HG03558 (cell line): ENCODE measurements around the gene PDE1A.
"Not testable (repeated sequence)": the region's sequence is repeated elsewhere in the genome, so short reads cannot be mapped to it uniquely, and the experiment has no call there.

ENCODE experiments used
- ATAC-seq: cut with Tn5 transposase; IDR thresholded peaks from one replicate; pipeline ENCODE4 v1.9.1; 2021; ENCODE audit warnings: moderate number of reproducible peaks; ENCODE audit not compliant: unreplicated experiment; ENCODE audit errors: extremely low read depth

Gene PDE1A

GRCh38 chr2:182412858-182413257, 14.0 kb downstream of the PDE1A start:
- ATAC-seq, result no peak

- no peak for ATAC-seq
Observed at GRCh38 chr2:182410120-182410519, 16.7 kb downstream of the PDE1A start.

- no peak for ATAC-seq
Observed at GRCh38 chr2:182406221-182406620, 20.6 kb downstream of the PDE1A start.

DNA sequence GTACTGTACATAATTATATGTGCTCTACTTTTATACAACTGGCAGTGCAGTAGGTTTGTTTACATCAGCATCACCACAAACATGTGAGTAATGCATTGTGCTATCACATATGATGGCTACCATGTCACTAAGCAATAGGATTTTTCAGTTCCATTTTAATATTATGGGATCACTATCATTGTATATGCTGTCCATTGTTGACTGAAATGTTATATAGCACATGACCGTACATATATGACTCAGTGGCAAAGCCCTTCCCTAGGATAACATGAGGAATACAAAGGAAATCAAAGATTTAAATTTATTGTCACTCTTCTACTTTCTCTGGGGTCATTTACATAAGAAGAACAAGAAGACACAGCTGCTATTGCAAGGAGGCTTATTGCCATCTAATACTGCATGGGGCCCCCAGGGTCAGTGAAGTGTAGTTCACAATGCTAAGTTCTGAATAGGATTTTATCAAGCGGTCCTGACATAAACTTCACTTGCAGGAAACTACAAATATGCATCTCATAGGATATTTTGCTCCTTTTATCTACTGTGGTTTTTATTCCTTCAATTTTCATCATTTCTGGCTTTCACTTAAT, 21.8 kb downstream of the PDE1A start:
- ATAC-seq, result no peak

DNA sequence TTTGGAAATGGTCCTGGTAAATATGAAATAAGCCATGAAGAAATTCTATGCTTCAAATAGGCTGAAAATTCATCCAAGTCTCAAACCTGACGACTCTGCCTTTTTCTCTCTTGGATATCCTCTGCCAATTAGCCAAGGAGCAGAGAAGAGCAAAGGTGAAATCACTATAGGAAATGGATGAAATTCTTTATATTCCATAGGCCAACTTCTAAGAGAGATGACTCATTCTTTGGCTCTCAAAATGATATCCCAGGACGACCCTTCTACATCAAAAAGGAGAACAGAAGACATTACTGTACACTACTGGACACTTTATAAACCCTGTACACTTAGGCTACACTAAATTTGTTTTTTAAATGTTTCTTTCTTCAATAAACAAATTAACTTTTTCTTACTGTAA, 22.7 kb downstream of the PDE1A start:
- no peak for ATAC-seq

- no peak for ATAC-seq
Observed at GRCh38 chr2:182393270-182393760, 33.5 kb downstream of the PDE1A start.

DNA sequence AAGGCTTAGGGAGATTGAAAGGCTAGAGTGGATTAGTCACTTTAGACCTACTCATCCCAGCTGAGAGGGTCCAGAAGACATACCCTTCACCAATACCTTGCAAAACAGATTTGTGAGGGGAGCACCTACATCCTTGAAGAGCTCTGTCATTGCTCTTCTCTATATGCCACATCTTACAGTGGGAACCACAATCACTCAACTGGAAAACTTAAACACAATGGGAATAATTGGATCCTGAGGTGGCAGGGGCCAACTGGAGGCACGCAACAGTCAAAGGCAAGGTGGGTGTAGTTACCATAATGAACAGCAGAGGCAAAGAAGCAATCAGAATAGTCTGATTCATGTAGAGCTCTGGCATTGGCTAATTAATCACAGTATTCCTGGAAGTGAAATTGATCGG, 35.4 kb downstream of the PDE1A start:
- no peak for ATAC-seq

DNA sequence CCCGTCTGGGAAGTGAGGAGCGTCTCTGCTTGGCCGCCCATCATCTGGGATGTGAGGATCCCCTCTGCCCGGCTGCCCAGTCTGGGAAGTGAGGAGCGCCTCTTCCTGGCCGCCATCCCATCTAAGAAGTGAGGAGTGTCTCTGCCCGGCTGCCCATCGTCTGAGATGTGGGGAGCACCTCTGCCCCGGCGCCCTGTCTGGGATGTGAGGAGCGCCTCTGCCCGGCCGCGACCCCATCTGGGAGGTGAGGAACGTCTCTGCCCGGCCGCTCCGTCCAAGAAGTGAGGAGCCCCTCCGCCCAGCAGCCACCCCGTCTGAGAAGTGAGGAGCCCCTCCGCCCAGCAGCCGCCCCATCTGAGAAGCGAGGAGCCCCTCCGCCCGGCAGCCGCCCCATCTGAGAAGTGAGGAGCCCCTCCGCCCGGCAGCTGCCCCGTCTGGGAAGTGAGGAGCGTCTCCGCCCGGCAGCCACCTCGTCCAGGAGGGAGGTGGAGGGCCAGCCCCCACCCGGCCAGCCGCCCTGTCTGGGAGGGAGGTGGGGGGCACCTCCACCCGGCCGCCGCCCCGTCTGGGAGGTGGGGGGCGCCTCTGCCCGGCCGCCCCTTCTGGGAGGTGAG, 40.5 kb downstream of the PDE1A start:
- not testable (repeated sequence) for ATAC-seq

- no peak for ATAC-seq
Observed at GRCh38 chr2:182384860-182385259, 42.0 kb downstream of the PDE1A start.

- ATAC-seq, result no peak
Observed at GRCh38 chr2:182381225-182381624, 45.6 kb downstream of the PDE1A start.

- no peak for ATAC-seq
Observed at GRCh38 chr2:182379241-182379640, 47.6 kb downstream of the PDE1A start.

DNA sequence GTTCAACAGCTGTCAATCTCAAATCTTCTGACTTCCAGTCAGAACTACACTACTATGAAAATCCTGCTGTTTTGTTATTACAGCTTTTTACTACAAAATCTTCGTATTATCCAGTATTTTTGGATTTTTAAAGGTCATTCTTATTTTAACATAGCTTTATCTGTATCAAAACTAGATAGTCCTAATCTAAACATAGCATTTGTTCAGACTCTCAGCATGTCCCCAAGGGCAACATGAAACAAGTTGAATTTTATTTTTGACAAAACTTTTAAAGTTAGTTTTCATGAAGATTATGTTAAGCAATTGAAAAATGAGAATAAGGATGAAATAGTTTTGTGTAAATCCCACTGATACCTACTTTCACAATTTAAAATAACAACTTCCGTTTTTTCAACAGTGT, 48.1 kb downstream of the PDE1A start:
- ATAC-seq, result no peak

DNA sequence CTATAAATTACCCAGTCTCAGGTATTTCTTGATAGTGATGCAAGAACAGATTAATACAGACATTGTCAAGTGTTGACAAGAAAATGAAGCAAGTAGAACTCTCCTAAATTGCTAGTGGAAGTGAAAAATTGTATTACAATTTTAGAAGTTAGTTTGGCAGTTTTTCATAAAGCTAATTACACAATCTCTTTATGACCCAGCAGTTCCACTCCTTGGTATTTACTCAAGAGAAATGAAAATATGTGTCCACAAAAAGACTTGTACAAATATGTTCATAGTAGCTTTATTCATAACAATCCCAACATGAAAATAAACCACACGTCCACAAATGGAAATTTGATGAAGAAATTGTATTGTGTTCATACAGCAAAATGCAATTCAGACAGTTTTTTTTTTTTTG, 49.4 kb downstream of the PDE1A start:
- no peak for ATAC-seq

- no peak for ATAC-seq
Observed at GRCh38 chr2:182375862-182376261, 51.0 kb downstream of the PDE1A start.

- ATAC-seq, result no peak
Observed at GRCh38 chr2:182372661-182373060, 54.2 kb downstream of the PDE1A start.

- no peak for ATAC-seq
Observed at GRCh38 chr2:182368996-182369395, 57.8 kb downstream of the PDE1A start.

DNA sequence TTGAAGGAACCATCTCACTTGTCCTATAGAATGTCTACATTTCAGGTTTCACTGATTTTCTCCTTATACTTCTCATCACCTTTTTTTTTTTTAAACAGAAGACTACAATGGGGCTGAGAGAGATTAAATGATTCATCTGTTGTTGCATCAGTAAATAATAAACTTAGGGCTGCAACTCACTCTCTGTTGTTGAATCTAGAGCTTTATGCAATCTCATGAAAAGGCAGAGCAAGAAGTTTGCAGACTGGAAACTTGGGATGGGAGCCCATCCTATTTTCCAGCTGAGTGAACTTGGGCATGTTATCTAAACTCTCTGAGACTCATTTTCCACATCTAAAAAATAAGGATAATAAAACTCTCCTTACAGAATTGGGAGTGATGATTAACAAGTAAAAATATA, 58.4 kb downstream of the PDE1A start:
- ATAC-seq, result no peak

GRCh38 chr2:182367401-182367800, 59.4 kb downstream of the PDE1A start:
- ATAC-seq, result no peak

GRCh38 chr2:182366628-182367027, 60.2 kb downstream of the PDE1A start:
- ATAC-seq, result no peak

DNA sequence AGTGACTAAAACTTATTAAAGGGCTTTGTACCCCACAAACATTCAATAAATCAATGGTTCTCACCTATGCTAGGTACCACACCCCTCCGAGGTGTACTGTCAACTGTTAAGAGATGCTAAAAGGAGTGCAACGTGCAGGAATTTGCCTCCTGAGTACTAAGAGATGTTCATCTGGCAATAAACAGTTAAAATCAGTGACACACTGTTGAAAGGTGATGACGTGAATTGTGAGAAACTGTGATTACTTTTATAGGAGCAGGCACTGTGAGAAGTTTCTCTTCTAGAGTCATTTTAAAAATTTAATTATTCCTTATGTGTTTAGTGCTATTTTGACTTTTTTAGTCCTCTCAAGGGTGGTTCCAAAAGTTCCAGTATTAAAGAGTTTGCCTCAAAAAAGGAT, 61.0 kb downstream of the PDE1A start:
- no peak for ATAC-seq

- no peak for ATAC-seq
Observed at GRCh38 chr2:182361477-182361876, 65.4 kb downstream of the PDE1A start.

- no peak for ATAC-seq
Observed at GRCh38 chr2:182360663-182361260, 66.1 kb downstream of the PDE1A start.
